ENCODE measurements around the gene DENND1A.
A peak's percentile ranks its signal among the peaks of the same experiment; 100 is the strongest.

DENND1A gene

DNA sequence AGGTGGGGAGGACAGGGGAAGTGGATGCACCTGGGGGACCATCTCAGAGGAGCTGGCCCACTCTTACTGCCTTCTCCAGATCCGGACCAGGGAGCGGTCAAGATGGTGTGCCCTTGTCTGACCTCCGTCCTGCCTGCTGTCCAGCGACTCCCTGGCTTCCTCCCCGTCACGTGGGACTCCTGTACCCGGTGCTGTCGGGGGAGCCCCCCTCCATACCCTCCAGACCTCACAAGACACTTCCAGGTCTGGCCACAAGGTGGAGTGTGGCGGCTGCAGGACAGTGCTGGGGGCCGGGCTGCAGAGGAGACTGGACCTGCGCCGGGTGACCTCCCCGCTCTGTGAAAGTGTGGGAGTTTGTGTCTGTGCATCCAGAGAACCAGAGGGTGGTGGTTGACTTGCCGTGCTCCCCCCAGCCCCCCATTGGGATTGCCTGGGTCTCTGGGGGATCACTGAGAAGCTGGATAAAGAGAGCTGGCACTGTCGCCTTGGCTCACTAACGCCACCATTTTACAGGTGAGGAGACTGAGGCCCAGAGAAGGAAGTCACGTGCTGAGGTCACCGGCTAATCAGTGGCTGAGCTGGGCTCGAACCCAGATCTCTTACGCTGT, 575.8 kb downstream of the DENND1A start:
- Histone ChIP-seq H3K27me3 (ENCODE audit: control insufficient read depth in 1 of 2, insufficient read depth in 2 of 2, low read length in 2 of 2) (peaks cover 8 to 9% of the 10 kb centered on the region in 2 donors), H3K4me1 (ENCODE audit: control insufficient read depth, insufficient read depth, low read length) (peaks cover 14% of the 10 kb centered on the region), H3K9me3 (ENCODE audit: control insufficient read depth in 2 of 2, low read length in 2 of 2) (no peaks in the 10 kb centered on the region), H3K9ac (ENCODE audit: low read length in 2 of 2) (peak overlapping the region in 1 of 2 donors; percentile 13), H3K36me3 (ENCODE audit: control insufficient read depth in 2 of 2, insufficient read depth in 2 of 2, low read length in 2 of 2) (no peaks in the 10 kb centered on the region), H3K27ac (ENCODE audit: low read length) (no peak overlapping the region), H3K4me3 (ENCODE audit: low read length in 2 of 2) (no peak overlapping the region)

DNA sequence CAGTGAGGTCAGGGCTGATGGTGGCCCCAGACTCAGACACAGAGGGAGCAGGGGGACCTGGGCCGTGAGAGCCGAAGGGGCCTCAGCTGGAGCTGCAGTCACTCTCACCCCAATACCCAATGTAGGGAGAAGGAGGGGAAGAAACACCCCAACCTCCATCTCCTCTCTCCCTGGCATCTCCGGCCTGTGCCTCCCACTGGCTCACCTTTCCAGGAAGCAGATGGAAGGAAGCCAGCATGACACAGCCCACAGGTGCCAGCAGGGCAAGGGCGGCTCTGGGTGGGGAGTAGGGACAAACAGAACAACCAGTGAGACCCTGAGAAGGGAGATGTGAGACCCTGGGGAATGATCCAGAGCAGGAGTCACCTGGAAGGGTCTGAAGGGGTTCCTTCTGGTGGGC, 576.9 kb downstream of the DENND1A start:
- peaks cover 8 to 12% of the 10 kb centered on the region in 2 donors for H3K27me3 ChIP-seq (ENCODE audit: control insufficient read depth in 1 of 2, insufficient read depth in 2 of 2, low read length in 2 of 2)
- H3K4me1 ChIP-seq (ENCODE audit: control insufficient read depth, insufficient read depth, low read length), result peaks cover 14% of the 10 kb centered on the region
- H3K9me3 ChIP-seq (ENCODE audit: control insufficient read depth in 2 of 2, low read length in 2 of 2), result no peaks in the 10 kb centered on the region
- no peak overlapping the region for H3K9ac ChIP-seq (ENCODE audit: low read length in 2 of 2)
- H3K4me3 ChIP-seq (ENCODE audit: low read length in 2 of 2), result no peak overlapping the region
- no peaks in the 10 kb centered on the region for H3K36me3 ChIP-seq (ENCODE audit: control insufficient read depth in 2 of 2, insufficient read depth in 2 of 2, low read length in 2 of 2)
- no peak overlapping the region for H3K27ac ChIP-seq (ENCODE audit: low read length)

DNA sequence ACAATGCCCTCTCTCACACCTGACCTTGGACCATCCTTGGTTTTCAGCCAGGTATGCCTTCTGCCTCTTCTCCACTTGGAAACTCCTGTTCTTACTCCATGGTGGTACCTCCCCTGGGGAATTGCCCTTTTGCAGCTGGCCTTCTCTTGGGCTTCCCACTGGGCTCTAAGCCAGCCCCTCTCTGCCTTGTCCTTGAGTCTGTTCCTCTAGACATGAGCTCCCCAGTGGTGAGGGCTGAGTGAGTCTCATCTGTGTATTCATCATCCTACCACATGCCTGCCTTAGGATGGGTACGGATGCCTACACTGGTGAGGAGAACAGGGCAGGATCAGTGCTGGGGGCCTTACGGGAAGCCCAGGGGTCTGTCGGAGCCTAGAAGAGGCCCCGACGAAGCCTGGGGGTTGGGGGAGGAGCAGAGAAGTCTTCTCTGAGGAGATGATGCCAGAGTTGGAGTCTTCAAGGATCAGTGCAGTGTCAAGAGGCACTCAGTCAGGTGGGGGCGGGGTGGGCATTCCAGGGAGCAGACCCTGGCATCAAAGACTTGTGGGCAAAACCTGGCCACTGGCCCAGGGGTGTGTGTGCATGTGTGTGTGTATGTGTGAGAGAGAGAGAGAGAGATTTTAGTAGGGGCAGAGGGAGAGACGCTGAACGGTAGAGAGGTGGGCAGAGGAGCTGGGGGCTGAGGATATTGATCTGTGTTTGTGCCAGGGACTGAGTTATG, 579.2 kb downstream of the DENND1A start:
- H3K9ac ChIP-seq (ENCODE audit: low read length in 2 of 2), result no peak overlapping the region
- H3K9me3 ChIP-seq (ENCODE audit: control insufficient read depth in 2 of 2, low read length in 2 of 2), result no peaks in the 10 kb centered on the region
- H3K4me3 ChIP-seq (ENCODE audit: low read length in 2 of 2), result no peak overlapping the region
- peaks cover 8 to 12% of the 10 kb centered on the region in 2 donors for H3K27me3 ChIP-seq (ENCODE audit: control insufficient read depth in 1 of 2, insufficient read depth in 2 of 2, low read length in 2 of 2)
- no peaks in the 10 kb centered on the region for H3K36me3 ChIP-seq (ENCODE audit: control insufficient read depth in 2 of 2, insufficient read depth in 2 of 2, low read length in 2 of 2)
- peaks cover 19% of the 10 kb centered on the region for H3K4me1 ChIP-seq (ENCODE audit: control insufficient read depth, insufficient read depth, low read length)
- H3K27ac ChIP-seq (ENCODE audit: low read length), result no peak overlapping the region

DNA sequence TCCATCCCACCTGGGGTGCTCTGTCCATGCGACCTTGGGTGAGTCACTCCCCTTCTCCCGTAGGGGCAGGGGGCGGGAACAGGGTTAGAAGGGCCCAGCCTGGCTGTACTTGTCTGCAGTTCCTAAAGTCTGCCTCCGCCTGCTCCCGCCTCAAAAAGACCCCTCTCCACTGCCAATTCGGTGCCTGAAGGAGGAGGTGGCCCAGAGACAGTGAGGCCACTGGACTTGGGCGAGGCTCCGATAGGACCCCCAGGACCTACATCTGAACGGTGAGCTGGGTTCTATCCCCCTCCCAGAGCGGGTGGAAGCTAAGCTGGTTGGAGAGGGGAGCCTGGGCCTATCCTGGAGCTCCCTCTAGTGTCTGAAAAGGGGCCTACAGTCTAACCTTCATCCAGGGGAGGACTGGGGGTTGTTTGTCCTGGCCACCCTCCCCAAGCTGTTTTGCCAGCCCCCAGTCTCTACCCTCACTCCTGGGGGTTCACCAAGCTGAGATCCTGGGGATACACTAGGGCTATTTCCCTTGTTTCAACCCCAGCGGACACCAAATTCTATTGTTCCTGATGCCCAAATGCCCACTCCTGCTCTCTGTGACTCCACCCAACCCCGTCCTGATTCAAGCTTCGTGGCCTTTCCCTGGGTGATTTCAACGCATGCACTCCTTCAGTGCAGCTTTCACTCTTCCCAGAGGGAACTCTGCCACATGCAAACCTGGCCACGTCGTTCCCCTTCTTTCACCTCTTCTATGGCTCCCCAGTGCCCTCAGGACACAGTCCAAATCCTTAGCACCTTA, 580.0 kb downstream of the DENND1A start:
- Histone ChIP-seq H3K27ac (ENCODE audit: low read length) (no peak overlapping the region), H3K9ac (ENCODE audit: low read length in 2 of 2) (no peak overlapping the region), H3K36me3 (ENCODE audit: control insufficient read depth in 2 of 2, insufficient read depth in 2 of 2, low read length in 2 of 2) (no peaks in the 10 kb centered on the region), H3K27me3 (ENCODE audit: control insufficient read depth in 1 of 2, insufficient read depth in 2 of 2, low read length in 2 of 2) (peaks cover 8 to 10% of the 10 kb centered on the region in 2 donors), H3K9me3 (ENCODE audit: control insufficient read depth in 2 of 2, low read length in 2 of 2) (no peaks in the 10 kb centered on the region), H3K4me3 (ENCODE audit: low read length in 2 of 2) (no peak overlapping the region), H3K4me1 (ENCODE audit: control insufficient read depth, insufficient read depth, low read length) (peaks cover 26% of the 10 kb centered on the region)

DNA sequence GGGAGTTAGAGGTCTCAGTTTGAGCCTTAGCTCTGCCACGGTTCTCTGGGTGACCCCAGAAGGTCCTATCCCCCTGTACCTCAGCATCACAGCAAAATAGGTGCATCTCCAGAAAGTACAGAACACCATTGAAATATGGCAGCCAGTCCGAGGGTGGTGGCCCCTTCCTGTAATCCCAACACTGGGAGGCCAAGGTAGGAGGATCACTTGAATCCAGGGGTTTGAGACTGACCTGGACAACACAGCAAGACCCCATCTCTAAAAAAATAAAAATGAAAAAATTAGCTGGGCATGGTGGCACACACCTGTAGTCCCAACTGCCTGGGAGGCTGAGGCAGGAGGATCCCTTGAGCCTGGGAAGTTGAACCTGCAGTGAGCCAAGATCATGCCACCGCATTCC, 580.9 kb downstream of the DENND1A start:
- no peaks in the 10 kb centered on the region for H3K36me3 ChIP-seq (ENCODE audit: control insufficient read depth in 2 of 2, insufficient read depth in 2 of 2, low read length in 2 of 2)
- no peaks in the 10 kb centered on the region for H3K9me3 ChIP-seq (ENCODE audit: control insufficient read depth in 2 of 2, low read length in 2 of 2)
- H3K4me3 ChIP-seq (ENCODE audit: low read length in 2 of 2), result no peak overlapping the region
- H3K27me3 ChIP-seq (ENCODE audit: control insufficient read depth in 1 of 2, insufficient read depth in 2 of 2, low read length in 2 of 2), result peaks cover 8 to 10% of the 10 kb centered on the region in 2 donors
- H3K9ac ChIP-seq (ENCODE audit: low read length in 2 of 2), result no peak overlapping the region
- H3K4me1 ChIP-seq (ENCODE audit: control insufficient read depth, insufficient read depth, low read length), result peaks cover 21% of the 10 kb centered on the region
- H3K27ac ChIP-seq (ENCODE audit: low read length), result no peak overlapping the region

DNA sequence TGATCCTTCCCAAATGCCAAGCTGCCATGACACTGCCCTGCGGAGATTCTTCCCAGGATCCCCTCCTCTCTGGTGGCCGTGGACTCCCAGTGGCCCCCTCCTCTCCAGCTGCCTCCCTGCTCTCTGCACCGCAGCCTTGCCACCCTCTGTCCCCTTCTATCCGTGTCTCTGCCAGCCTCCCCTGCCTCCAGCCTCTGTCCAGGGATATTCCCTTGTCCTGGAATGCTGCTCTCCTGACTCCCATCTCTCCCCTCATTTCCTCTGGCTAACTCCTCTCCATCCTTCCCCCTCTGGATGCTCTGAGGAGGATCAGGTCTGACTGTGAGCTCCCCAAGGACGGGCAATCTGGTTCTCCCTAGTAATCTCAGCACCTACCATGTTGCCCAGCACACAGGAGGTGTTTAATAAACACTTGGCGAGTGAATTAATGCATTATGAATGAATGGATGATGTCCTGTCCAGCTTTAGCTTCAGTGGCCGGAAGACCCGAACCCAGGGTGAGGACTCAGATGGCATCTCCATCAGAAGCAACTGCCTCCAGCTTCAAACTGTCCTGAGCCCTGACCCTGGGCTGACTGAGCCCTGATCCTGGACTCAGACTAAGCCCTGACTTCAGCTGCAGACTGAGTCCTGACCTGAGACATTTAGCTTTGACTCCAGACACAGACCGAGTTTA, 581.5 kb downstream of the DENND1A start:
- H3K9me3 ChIP-seq (ENCODE audit: control insufficient read depth in 2 of 2, low read length in 2 of 2), result no peaks in the 10 kb centered on the region
- H3K4me1 ChIP-seq (ENCODE audit: control insufficient read depth, insufficient read depth, low read length), result peaks cover 22% of the 10 kb centered on the region
- H3K27ac ChIP-seq (ENCODE audit: low read length), result no peak overlapping the region
- H3K4me3 ChIP-seq (ENCODE audit: low read length in 2 of 2), result no peak overlapping the region
- peaks cover 4 to 6% of the 10 kb centered on the region in 2 donors for H3K27me3 ChIP-seq (ENCODE audit: control insufficient read depth in 1 of 2, insufficient read depth in 2 of 2, low read length in 2 of 2)
- H3K9ac ChIP-seq (ENCODE audit: low read length in 2 of 2), result peak overlapping the region in 1 of 2 donors; percentile 42
- no peaks in the 10 kb centered on the region for H3K36me3 ChIP-seq (ENCODE audit: control insufficient read depth in 2 of 2, insufficient read depth in 2 of 2, low read length in 2 of 2)

DNA sequence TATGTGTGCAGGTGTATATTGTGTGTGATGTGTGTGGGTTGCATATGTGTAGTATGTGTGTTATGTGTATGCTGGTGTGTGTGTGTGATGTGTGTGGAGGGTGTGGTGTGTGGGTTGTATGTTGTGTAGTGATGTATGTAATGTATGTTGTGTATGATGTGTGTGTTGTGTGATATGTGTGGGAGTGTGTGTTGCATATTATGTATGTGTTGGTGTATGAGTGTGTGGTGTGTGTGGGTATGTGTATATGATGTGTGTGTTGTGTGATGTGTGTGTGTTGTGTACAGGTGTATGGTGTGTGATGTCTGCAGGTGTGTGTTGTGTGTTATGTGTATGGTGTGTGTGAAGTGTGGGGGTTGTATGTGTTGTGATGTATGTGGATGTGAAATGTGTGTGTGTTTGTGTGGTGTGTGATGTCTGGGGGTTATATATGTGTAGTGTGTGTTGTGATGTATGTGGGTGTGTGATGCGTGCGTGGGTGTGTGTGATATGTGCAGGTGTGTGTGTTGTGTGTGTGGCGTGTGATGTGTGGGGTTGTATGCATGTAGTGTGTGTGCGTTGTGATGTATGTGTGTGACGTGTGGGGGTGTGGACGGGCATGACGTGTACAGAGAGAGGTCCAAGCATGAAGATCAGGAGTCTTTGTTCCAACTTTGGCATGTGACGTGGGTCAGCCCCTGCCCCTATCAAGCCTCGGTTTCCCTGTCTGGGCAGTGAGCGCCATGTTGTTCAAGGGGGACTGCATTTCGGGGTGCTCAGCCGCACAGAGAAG, 582.5 kb downstream of the DENND1A start:
- H3K27ac ChIP-seq (ENCODE audit: low read length), result no peak overlapping the region
- peaks cover 3% of the 10 kb centered on the region in 2 donors for H3K27me3 ChIP-seq (ENCODE audit: control insufficient read depth in 1 of 2, insufficient read depth in 2 of 2, low read length in 2 of 2)
- H3K9ac ChIP-seq (ENCODE audit: low read length in 2 of 2), result no peak overlapping the region
- H3K36me3 ChIP-seq (ENCODE audit: control insufficient read depth in 2 of 2, insufficient read depth in 2 of 2, low read length in 2 of 2), result no peaks in the 10 kb centered on the region
- peaks cover 22% of the 10 kb centered on the region for H3K4me1 ChIP-seq (ENCODE audit: control insufficient read depth, insufficient read depth, low read length)
- H3K4me3 ChIP-seq (ENCODE audit: low read length in 2 of 2), result no peak overlapping the region
- no peaks in the 10 kb centered on the region for H3K9me3 ChIP-seq (ENCODE audit: control insufficient read depth in 2 of 2, low read length in 2 of 2)

DNA sequence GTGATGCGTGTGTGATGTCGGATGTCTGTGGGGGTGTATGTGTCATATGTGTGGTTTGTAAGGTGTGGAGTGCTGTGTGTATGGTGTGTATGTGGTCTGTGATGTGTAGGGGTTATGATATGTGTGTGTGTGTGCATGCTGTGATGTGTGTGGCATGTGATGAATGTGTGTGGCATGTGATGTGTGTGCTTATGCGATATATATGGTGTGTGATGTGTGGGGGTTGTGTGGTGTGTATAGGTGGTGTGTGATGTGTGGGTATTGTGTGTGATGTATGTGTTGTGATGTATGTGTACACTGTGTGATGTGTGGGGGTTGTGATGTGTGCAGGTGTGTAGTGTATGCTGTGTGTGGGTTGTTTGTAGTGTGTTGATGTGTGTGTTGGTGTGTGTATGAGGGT, 583.1 kb downstream of the DENND1A start:
- Histone ChIP-seq H3K27me3 (ENCODE audit: control insufficient read depth in 1 of 2, insufficient read depth in 2 of 2, low read length in 2 of 2) (peaks cover 3% of the 10 kb centered on the region in 2 donors), H3K9ac (ENCODE audit: low read length in 2 of 2) (no peak overlapping the region), H3K27ac (ENCODE audit: low read length) (no peak overlapping the region), H3K36me3 (ENCODE audit: control insufficient read depth in 2 of 2, insufficient read depth in 2 of 2, low read length in 2 of 2) (no peaks in the 10 kb centered on the region), H3K4me1 (ENCODE audit: control insufficient read depth, insufficient read depth, low read length) (peaks cover 22% of the 10 kb centered on the region), H3K4me3 (ENCODE audit: low read length in 2 of 2) (no peak overlapping the region), H3K9me3 (ENCODE audit: control insufficient read depth in 2 of 2, low read length in 2 of 2) (no peaks in the 10 kb centered on the region)

DNA sequence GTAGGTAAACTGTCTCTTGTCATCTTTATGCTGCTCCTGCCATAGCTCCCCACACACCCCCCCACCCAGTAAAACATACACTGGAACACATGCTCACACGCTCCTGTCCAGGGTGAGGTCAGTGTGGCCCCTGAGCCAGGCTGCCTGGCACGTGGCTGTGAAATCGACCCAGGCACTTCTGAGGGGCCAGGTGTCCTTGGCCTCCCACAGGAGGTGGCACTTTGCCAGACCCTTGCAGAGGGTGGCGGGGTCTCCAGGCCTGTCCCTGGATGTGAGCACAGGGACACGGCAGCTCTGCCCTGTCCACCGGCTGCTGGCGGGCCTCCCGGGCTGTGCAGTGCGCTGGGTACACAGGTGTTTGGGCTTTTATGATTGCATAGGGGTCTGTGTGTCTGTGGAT, 583.9 kb downstream of the DENND1A start:
- H3K27me3 ChIP-seq (ENCODE audit: control insufficient read depth in 1 of 2, insufficient read depth in 2 of 2, low read length in 2 of 2), result peaks cover 3% of the 10 kb centered on the region in 2 donors
- peak overlapping the region; percentile 49 for H3K27ac ChIP-seq (ENCODE audit: low read length)
- peaks cover 22% of the 10 kb centered on the region for H3K4me1 ChIP-seq (ENCODE audit: control insufficient read depth, insufficient read depth, low read length)
- peak overlapping the region in 1 of 2 donors; percentile 11 for H3K9ac ChIP-seq (ENCODE audit: low read length in 2 of 2)
- H3K9me3 ChIP-seq (ENCODE audit: control insufficient read depth in 2 of 2, low read length in 2 of 2), result no peaks in the 10 kb centered on the region
- peak overlapping the region in 1 of 2 donors; percentile 3 for H3K4me3 ChIP-seq (ENCODE audit: low read length in 2 of 2)
- no peaks in the 10 kb centered on the region for H3K36me3 ChIP-seq (ENCODE audit: control insufficient read depth in 2 of 2, insufficient read depth in 2 of 2, low read length in 2 of 2)

DNA sequence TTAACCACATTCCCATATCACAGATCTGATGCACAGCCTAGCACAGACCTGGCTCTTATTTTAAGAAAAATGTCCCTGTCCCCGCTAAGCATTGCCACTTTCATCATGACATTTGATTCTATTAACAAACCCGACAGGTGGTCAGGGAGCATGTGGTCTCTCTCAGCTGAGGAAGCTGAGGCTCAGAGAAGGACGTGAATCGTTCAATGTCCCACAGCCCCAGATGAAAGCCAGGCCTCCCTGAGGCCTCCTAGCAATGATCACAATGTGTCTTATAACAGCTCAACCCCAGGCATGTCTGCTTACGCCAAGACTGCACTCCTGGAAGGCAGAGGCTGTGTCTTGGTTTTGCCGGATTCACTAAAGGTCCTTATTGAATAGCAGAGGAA, 584.4 kb downstream of the DENND1A start:
- peaks cover 23% of the 10 kb centered on the region for H3K4me1 ChIP-seq (ENCODE audit: control insufficient read depth, insufficient read depth, low read length)
- H3K36me3 ChIP-seq (ENCODE audit: control insufficient read depth in 2 of 2, insufficient read depth in 2 of 2, low read length in 2 of 2), result no peaks in the 10 kb centered on the region
- no peak overlapping the region for H3K9ac ChIP-seq (ENCODE audit: low read length in 2 of 2)
- peak overlapping the region in 1 of 2 donors; percentile 3 for H3K4me3 ChIP-seq (ENCODE audit: low read length in 2 of 2)
- no peaks in the 10 kb centered on the region for H3K9me3 ChIP-seq (ENCODE audit: control insufficient read depth in 2 of 2, low read length in 2 of 2)
- peaks cover 3% of the 10 kb centered on the region in 2 donors for H3K27me3 ChIP-seq (ENCODE audit: control insufficient read depth in 1 of 2, insufficient read depth in 2 of 2, low read length in 2 of 2)
- peak overlapping the region; percentile 49 for H3K27ac ChIP-seq (ENCODE audit: low read length)
